Heart left ventricle (tissue), 16 donors: ENCODE data around the gene MCM5. TPM values are rescaled to one million over a fixed set of nuclear protein-coding genes. Genes with fewer than 3 reads are reported as not detected.

Experiments used
- ATAC-seq, 4 donors: fragments of 200-7000 bp; cut with Tn5 transposase; one replicate each; pipeline ENCODE4 v1.9.1; 2020 to 2022; ENCODE audit warnings: moderate library complexity in 4 of 4, mild to moderate bottlenecking in 3 of 4, moderate number of reproducible peaks in 1 of 4
- DNase-seq, 5 donors: peaks; one replicate each; pipeline ENCODE4 v3.0.0-alpha.2; 2020
- H3K27ac ChIP-seq, 12 donors: fragments of 200-600 bp; sonication (generic) in 4 of 12; one replicate each; pipeline versions ENCODE4 v1.5.0 to v1.8.0; 2016 to 2022; ENCODE audit warnings: mild to moderate bottlenecking in 2 of 12
- H3K27me3 ChIP-seq, 9 donors: fragments of 200-600 bp; sonication (generic) in 2 of 9; one replicate each; pipeline versions ENCODE4 v1.5.1 to v1.8.0; 2016 to 2022; ENCODE audit warnings: mild to moderate bottlenecking in 3 of 9
- H3K36me3 ChIP-seq, 9 donors: fragments of 200-600 bp; sonication (generic) in 2 of 9; one replicate each; pipeline versions ENCODE4 v1.5.0 to v1.8.0; 2018 to 2022; ENCODE audit warnings: mild to moderate bottlenecking in 2 of 9
- H3K4me1 ChIP-seq, 12 donors: fragments of 200-600 bp; sonication (generic) in 4 of 12; one replicate each; pipeline versions ENCODE4 v1.5.0 to v1.8.0; 2016 to 2022; ENCODE audit warnings: mild to moderate bottlenecking in 3 of 12
- H3K4me3 ChIP-seq, 12 donors: fragments of 200-600 bp; sonication (generic) in 4 of 12; one replicate each; pipeline versions ENCODE4 v1.5.0 to v1.8.0; 2017 to 2022; ENCODE audit warnings: mild to moderate bottlenecking in 9 of 12, moderate library complexity in 4 of 12
- H3K9me3 ChIP-seq, 12 donors: fragments of 200-600 bp; sonication (generic) in 4 of 12; one replicate each; pipeline versions ENCODE4 v1.5.0 to v1.8.0; 2016 to 2022; ENCODE audit warnings: mild to moderate bottlenecking in 1 of 12
- POLR2A ChIP-seq, 2 donors: fragments of 450-650 bp; IDR thresholded peaks; one replicate each; pipeline ENCODE4 v1.6.1; 2017; ENCODE audit warnings: antibody characterized with exemption in 2 of 2, mild to moderate bottlenecking in 2 of 2, moderate library complexity in 2 of 2
- WGBS, 4 donors: extraction: QIAGEN DNeasy Blood & Tissue Kit in 2 of 4; methylation state at CpG; one replicate each; pipeline versions ENCODE4 v1.1.5 to v1.1.7; 2013 to 2018; 5-methylcytosine and 5-hydroxymethylcytosine counted together
- intact Hi-C, 10 donors: fragments of 100-400 bp; cut with DNase I; formaldehyde crosslinking; loops; one replicate each; pipeline versions ENCODE4 v1.11.1 to v1.14.2; 2022
- polyA plus RNA-seq, 2 donors: library from polyadenylated mRNA; stranded (reverse); fragments of 200-250 nt; gene quantifications; one replicate each; pipeline ENCODE4 v1.2.3, GENCODE V29; 2013
- total RNA-seq, 9 donors: library from RNA; depleted of rRNA in 2 of 9; stranded (reverse); fragments of >200 nt in 2 of 9; fragmentation: NEBNext Ultra II Directional in 3 of 9; extraction: Animal tissue kit (Norgen Biotek cat#: 25700) in 3 of 9; gene quantifications; one replicate each; pipeline versions ENCODE4 v1.1.0 to v1.2.4, GENCODE V29; 2016 to 2023
- TF ChIP-seq, protein P1 (sequence below), 12 donors: fragments of 200-600 bp; sonication (generic) in 4 of 12; IDR thresholded peaks; one replicate each; pipeline versions ENCODE4 v1.5.0 to v1.8.0; 2018 to 2022; ENCODE audit warnings: antibody characterized with exemption in 12 of 12, mild to moderate bottlenecking in 5 of 12
- donor health status: ischemic (EF 13 %, LVEDD 7.1; RV severe dilation, severe dysfunction).
- donor health status: healthy with polysubstance abuse.
- donor health status: DM: no; HTN: yes; CAD: no.
- donor health status: DM: no; HTN: no; CAD: no.
- donor health status: ischemic (EF 25% LVEDD 6.9; RV normal size, moderate dysfunction).
- donor health status: ischemic (EF 25% LVEDD 5.7; RV mildly dilated, moderate dysfunction).
- donor health status: healthy.
- donor health status: DM: yes; HTN: yes; CAD: no.
- donor health status: ischemic (EF 35%, LVEDD 5.7; RV mildly dilated, moderate dysfunction).
- donor health status: nonischemic (EF 11% LVEDD 7.7; RV severe dilation, severe dysfunction).
- donor health status: DM: yes; HTN: yes; CAD: no.
- donor health status: PGD.
- donor health status: ischemic (EF 29% LVEDD 5.4; RV normal size, mild dysfunction).
- donor health status: nonischemic (EF 23%, LVEDD 6.1; RV moderate dilation, normal function).

Gene MCM5
- total and polyA plus RNA-seq, 11 donors: 5.9 to 30.2 (median 12.3) TPM

- TF ChIP-seq, protein P1, sequence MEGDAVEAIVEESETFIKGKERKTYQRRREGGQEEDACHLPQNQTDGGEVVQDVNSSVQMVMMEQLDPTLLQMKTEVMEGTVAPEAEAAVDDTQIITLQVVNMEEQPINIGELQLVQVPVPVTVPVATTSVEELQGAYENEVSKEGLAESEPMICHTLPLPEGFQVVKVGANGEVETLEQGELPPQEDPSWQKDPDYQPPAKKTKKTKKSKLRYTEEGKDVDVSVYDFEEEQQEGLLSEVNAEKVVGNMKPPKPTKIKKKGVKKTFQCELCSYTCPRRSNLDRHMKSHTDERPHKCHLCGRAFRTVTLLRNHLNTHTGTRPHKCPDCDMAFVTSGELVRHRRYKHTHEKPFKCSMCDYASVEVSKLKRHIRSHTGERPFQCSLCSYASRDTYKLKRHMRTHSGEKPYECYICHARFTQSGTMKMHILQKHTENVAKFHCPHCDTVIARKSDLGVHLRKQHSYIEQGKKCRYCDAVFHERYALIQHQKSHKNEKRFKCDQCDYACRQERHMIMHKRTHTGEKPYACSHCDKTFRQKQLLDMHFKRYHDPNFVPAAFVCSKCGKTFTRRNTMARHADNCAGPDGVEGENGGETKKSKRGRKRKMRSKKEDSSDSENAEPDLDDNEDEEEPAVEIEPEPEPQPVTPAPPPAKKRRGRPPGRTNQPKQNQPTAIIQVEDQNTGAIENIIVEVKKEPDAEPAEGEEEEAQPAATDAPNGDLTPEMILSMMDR (IDR thresholded peaks at IDR 0.05): no peak
- TF ChIP-seq POLR2A (IDR thresholded peaks at IDR 0.05): no peak
- intact Hi-C loops: no loop called here
These were observed 18.1 kb downstream of the MCM5 start for GRCh38 chr22:35418088-35418487.

GRCh38 chr22:35418731-35419130, 18.8 kb downstream of the MCM5 start:
- WGBS, 4 donors: 83 to 98% (median 94%) methylated on average over 3 of the region's 3 CpGs
- DNase-seq: no peak
- Histone ChIP-seq H3K4me3 (no peak overlapping the region), H3K9me3 (no peaks in the 10 kb centered on the region), H3K27me3 (no peaks in the 10 kb centered on the region), H3K27ac (no peak overlapping the region), H3K36me3 (peaks cover 0 to 98% (median 92%) of the 10 kb centered on the region in 9 donors), H3K4me1 (peaks cover 0 to 4% (median 0%) of the 10 kb centered on the region in 12 donors)
- ATAC-seq: no peak
- intact Hi-C loops: no loop called here
- TF ChIP-seq, protein P1 (IDR thresholded peaks at IDR 0.05): no peak
- no peak for TF ChIP-seq POLR2A (IDR thresholded peaks at IDR 0.05)

More at GRCh38 chr22:35418088-35418487, 18.1 kb downstream of the MCM5 start:
- H3K4me1 ChIP-seq: peaks cover 0 to 4% (median 0%) of the 10 kb centered on the region in 12 donors
- no peak overlapping the region for H3K4me3 ChIP-seq
- WGBS, 4 donors: 93 to 96% (median 95%) methylated on average over 8 of the region's 8 CpGs
- H3K27ac ChIP-seq: no peak overlapping the region
- peaks cover 0 to 98% (median 92%) of the 10 kb centered on the region in 9 donors for H3K36me3 ChIP-seq
- H3K9me3 ChIP-seq: no peaks in the 10 kb centered on the region
- ATAC-seq: no peak
- no peak for DNase-seq
- H3K27me3 ChIP-seq: no peaks in the 10 kb centered on the region

DNA sequence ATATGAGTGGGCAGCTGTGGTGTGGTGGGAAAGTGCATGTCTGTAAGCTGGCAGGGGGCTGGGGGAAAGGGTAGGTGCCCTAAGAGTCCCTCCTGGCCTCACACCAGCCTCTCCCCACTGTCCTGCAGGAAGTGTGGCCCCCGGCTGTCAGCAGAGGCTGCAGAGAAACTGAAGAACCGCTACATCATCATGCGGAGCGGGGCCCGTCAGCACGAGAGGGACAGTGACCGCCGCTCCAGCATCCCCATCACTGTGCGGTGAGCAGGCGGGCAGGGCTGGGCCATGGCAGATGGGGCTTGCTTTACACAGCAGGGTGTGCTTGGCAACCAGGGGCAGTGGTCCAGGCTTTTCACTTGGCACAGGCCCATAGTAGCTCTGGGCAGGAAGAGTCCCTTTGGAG, 19.8 kb downstream of the MCM5 start:
- Histone ChIP-seq H3K36me3 (peaks cover 0 to 98% (median 88%) of the 10 kb centered on the region in 9 donors), H3K27ac (no peak overlapping the region), H3K4me3 (no peak overlapping the region), H3K27me3 (no peaks in the 10 kb centered on the region), H3K9me3 (no peaks in the 10 kb centered on the region), H3K4me1 (peaks cover 0 to 4% (median 0%) of the 10 kb centered on the region in 12 donors)
- ATAC-seq (no peak), DNase-seq (no peak)
- WGBS, 4 donors: 92 to 100% (median 96%) methylated on average over 9 to 10 of the region's 10 CpGs
- TF ChIP-seq POLR2A (IDR thresholded peaks at IDR 0.05): no peak
- TF ChIP-seq, protein P1 (IDR thresholded peaks at IDR 0.05): no peak
- intact Hi-C loops: loop anchor here in 1 of 10 donors (10.0 kb wide), 1 partner anchor 495 kb away; no protein-coding TSS in a partner anchor

DNA sequence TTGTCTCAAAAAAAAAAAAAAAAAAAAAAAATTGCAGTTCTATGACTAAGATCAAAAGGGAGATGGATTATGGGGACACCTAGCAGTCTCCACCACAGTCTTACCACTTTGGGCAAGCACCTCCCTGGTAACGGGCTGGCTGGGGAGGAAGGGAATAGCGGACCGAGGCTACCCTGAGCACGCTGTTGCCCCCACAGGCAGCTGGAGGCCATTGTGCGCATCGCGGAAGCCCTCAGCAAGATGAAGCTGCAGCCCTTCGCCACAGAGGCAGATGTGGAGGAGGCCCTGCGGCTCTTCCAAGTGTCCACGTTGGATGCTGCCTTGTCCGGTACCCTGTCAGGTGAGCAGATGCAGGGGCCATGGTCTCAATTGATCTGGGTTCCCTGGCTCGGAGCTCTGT, 21.2 kb downstream of the MCM5 start:
- H3K4me3 ChIP-seq: no peak overlapping the region
- peaks cover 0 to 94% (median 74%) of the 10 kb centered on the region in 9 donors for H3K36me3 ChIP-seq
- H3K9me3 ChIP-seq: no peaks in the 10 kb centered on the region
- TF ChIP-seq, protein P1 (IDR thresholded peaks at IDR 0.05): no peak
- no peak for TF ChIP-seq POLR2A (IDR thresholded peaks at IDR 0.05)
- H3K27ac ChIP-seq: no peak overlapping the region
- ATAC-seq (no peak), DNase-seq (no peak)
- intact Hi-C loops: loop anchor here in 1 of 10 donors (10.0 kb wide), 1 partner anchor 494 kb away; no protein-coding TSS in a partner anchor
- 92 to 95% (median 94%) methylated on average over 12 of the region's 12 CpGs for WGBS, 4 donors
- H3K27me3 ChIP-seq: no peaks in the 10 kb centered on the region
- peaks cover 0 to 4% (median 0%) of the 10 kb centered on the region in 12 donors for H3K4me1 ChIP-seq
